ENCODE results near the gene MOK. TPM values are rescaled to one million over a fixed set of nuclear protein-coding genes. Genes with fewer than 3 reads are reported as not detected.
"Not testable (repeated sequence)": the region's sequence is repeated elsewhere in the genome, so short reads cannot be mapped to it uniquely, and the experiment has no call there.

The MOK gene
- polyA plus RNA-seq, 4 donors, result 2.9 to 11.5 (median 4.7) TPM

- no peaks in the 10 kb centered on the region for H3K9me3 ChIP-seq (ENCODE audit: control insufficient read depth in 2 of 2, insufficient read depth in 1 of 2, low read depth in 1 of 2, low read length in 1 of 2)
- peaks cover 0 to 7% (median 0%) of the 10 kb centered on the region in 3 donors for H3K4me1 ChIP-seq (ENCODE audit: control insufficient read depth in 3 of 3, insufficient read depth in 2 of 3, low read depth in 1 of 3, low read length in 2 of 3)
- FAIRE-seq (no peak), DNase-seq (no peak)
- H3K4me3 ChIP-seq (ENCODE audit: low read depth in 1 of 3, low read length in 3 of 3), result no peak overlapping the region
- H3K27ac ChIP-seq (ENCODE audit: low read depth in 1 of 3, low read length in 2 of 3), result no peak overlapping the region
- WGBS, 3 donors, result 81 to 88% (median 88%) methylated on average over 21 of the region's 21 CpGs
- no peaks in the 10 kb centered on the region for H3K27me3 ChIP-seq (ENCODE audit: control insufficient read depth in 3 of 3, insufficient read depth in 3 of 3, low read length in 3 of 3)
- peaks cover 0 to 18% (median 0%) of the 10 kb centered on the region in 3 donors for H3K36me3 ChIP-seq (ENCODE audit: control insufficient read depth in 3 of 3, insufficient read depth in 2 of 3, low read depth in 1 of 3, low read length in 3 of 3)
These were observed 51.8 kb downstream of the MOK start for GRCh38 chr14:102252834-102253801.

- Histone ChIP-seq H3K9me3 (ENCODE audit: control insufficient read depth in 2 of 2, insufficient read depth in 1 of 2, low read depth in 1 of 2, low read length in 1 of 2) (no peaks in the 10 kb centered on the region), H3K4me1 (ENCODE audit: control insufficient read depth in 3 of 3, insufficient read depth in 2 of 3, low read depth in 1 of 3, low read length in 2 of 3) (peaks cover 0 to 7% (median 0%) of the 10 kb centered on the region in 3 donors), H3K27ac (ENCODE audit: low read depth in 1 of 3, low read length in 2 of 3) (no peak overlapping the region), H3K36me3 (ENCODE audit: control insufficient read depth in 3 of 3, insufficient read depth in 2 of 3, low read depth in 1 of 3, low read length in 3 of 3) (peaks cover 0 to 17% (median 0%) of the 10 kb centered on the region in 3 donors), H3K4me3 (ENCODE audit: low read depth in 1 of 3, low read length in 3 of 3) (no peak overlapping the region), H3K27me3 (ENCODE audit: control insufficient read depth in 3 of 3, insufficient read depth in 3 of 3, low read length in 3 of 3) (no peaks in the 10 kb centered on the region)
- no peak for DNase-seq
- no peak for FAIRE-seq
- 91 to 92% (median 92%) methylated on average over 8 of the region's 8 CpGs for WGBS, 3 donors
These were observed 53.8 kb downstream of the MOK start for GRCh38 chr14:102251161-102251560.

DNA sequence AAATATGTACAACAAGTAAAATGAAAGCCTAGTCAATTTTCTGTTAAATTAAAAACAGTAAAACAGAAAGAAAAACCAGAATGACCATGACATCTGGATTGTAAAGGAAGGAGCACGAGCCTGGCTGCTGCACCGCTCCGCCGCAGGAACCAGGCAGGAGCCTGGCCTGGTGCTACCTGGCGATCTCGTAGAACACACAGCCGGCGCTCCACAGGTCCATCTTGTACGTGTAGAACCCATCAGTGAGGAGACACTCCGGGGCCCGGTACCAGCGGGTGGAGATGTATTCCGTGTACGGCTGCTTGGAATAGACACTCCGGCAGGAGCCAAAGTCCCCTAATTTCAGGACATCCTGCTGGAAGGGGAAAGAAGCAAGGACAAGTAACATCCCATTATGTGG is 54.3 kb downstream of the MOK start:
- peaks cover 0 to 17% (median 0%) of the 10 kb centered on the region in 3 donors for H3K36me3 ChIP-seq (ENCODE audit: control insufficient read depth in 3 of 3, insufficient read depth in 2 of 3, low read depth in 1 of 3, low read length in 3 of 3)
- DNase-seq (no peak), FAIRE-seq (no peak)
- no peaks in the 10 kb centered on the region for H3K27me3 ChIP-seq (ENCODE audit: control insufficient read depth in 3 of 3, insufficient read depth in 3 of 3, low read length in 3 of 3)
- WGBS, 3 donors, result 94 to 96% (median 95%) methylated on average over 15 of the region's 15 CpGs
- H3K27ac ChIP-seq (ENCODE audit: low read depth in 1 of 3, low read length in 2 of 3), result no peak overlapping the region
- peaks cover 0 to 7% (median 0%) of the 10 kb centered on the region in 3 donors for H3K4me1 ChIP-seq (ENCODE audit: control insufficient read depth in 3 of 3, insufficient read depth in 2 of 3, low read depth in 1 of 3, low read length in 2 of 3)
- no peaks in the 10 kb centered on the region for H3K9me3 ChIP-seq (ENCODE audit: control insufficient read depth in 2 of 2, insufficient read depth in 1 of 2, low read depth in 1 of 2, low read length in 1 of 2)
- H3K4me3 ChIP-seq (ENCODE audit: low read depth in 1 of 3, low read length in 3 of 3), result no peak overlapping the region

GRCh38 chr14:102249981-102250380 is 55.0 kb downstream of the MOK start:
- DNase-seq (peak in 1 of 2 donors; percentile 51), FAIRE-seq (no peak)
- no peak overlapping the region for H3K27ac ChIP-seq (ENCODE audit: low read depth in 1 of 3, low read length in 2 of 3)
- 73 to 86% (median 76%) methylated on average over 6 of the region's 6 CpGs for WGBS, 3 donors
- no peaks in the 10 kb centered on the region for H3K27me3 ChIP-seq (ENCODE audit: control insufficient read depth in 3 of 3, insufficient read depth in 3 of 3, low read length in 3 of 3)
- no peak overlapping the region for H3K4me3 ChIP-seq (ENCODE audit: low read depth in 1 of 3, low read length in 3 of 3)
- H3K4me1 ChIP-seq (ENCODE audit: control insufficient read depth in 3 of 3, insufficient read depth in 2 of 3, low read depth in 1 of 3, low read length in 2 of 3), result peaks cover 0 to 7% (median 0%) of the 10 kb centered on the region in 3 donors
- H3K9me3 ChIP-seq (ENCODE audit: control insufficient read depth in 2 of 2, insufficient read depth in 1 of 2, low read depth in 1 of 2, low read length in 1 of 2), result no peaks in the 10 kb centered on the region
- peaks cover 0 to 17% (median 0%) of the 10 kb centered on the region in 3 donors for H3K36me3 ChIP-seq (ENCODE audit: control insufficient read depth in 3 of 3, insufficient read depth in 2 of 3, low read depth in 1 of 3, low read length in 3 of 3)

DNA sequence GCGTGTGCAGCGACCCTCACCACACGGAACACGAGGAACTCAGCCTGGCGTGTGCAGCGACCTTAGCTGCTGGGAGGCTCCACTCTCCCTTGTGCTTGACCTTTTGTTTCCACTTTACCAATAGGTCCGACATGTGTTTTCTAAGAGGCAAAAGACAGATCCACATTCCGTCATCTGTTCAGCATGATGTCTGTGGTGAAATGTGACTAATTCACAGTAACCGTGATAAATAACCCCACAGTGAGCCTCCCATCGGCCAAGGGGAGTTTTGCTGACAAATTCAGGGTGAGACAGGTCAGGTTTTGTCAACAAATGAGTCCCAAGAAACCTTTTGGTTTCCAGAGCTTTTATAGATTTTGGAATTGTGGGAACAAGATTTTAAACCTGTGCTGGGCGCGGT is 55.9 kb downstream of the MOK start:
- Histone ChIP-seq H3K4me1 (ENCODE audit: control insufficient read depth in 3 of 3, insufficient read depth in 2 of 3, low read depth in 1 of 3, low read length in 2 of 3) (peaks cover 0 to 7% (median 0%) of the 10 kb centered on the region in 3 donors), H3K36me3 (ENCODE audit: control insufficient read depth in 3 of 3, insufficient read depth in 2 of 3, low read depth in 1 of 3, low read length in 3 of 3) (peaks cover 0 to 15% (median 0%) of the 10 kb centered on the region in 3 donors), H3K27ac (ENCODE audit: low read depth in 1 of 3, low read length in 2 of 3) (no peak overlapping the region), H3K4me3 (ENCODE audit: low read depth in 1 of 3, low read length in 3 of 3) (no peak overlapping the region), H3K9me3 (ENCODE audit: control insufficient read depth in 2 of 2, insufficient read depth in 1 of 2, low read depth in 1 of 2, low read length in 1 of 2) (peaks cover 0 to under 1% of the 10 kb centered on the region in 2 donors), H3K27me3 (ENCODE audit: control insufficient read depth in 3 of 3, insufficient read depth in 3 of 3, low read length in 3 of 3) (no peaks in the 10 kb centered on the region)
- no peak for FAIRE-seq
- DNase-seq, result no peak
- WGBS, 3 donors, result 91 to 95% (median 93%) methylated on average over 12 of the region's 12 CpGs

- Histone ChIP-seq H3K4me3 (ENCODE audit: low read depth in 1 of 3, low read length in 3 of 3) (no peak overlapping the region), H3K27me3 (ENCODE audit: control insufficient read depth in 3 of 3, insufficient read depth in 3 of 3, low read length in 3 of 3) (no peaks in the 10 kb centered on the region), H3K27ac (ENCODE audit: low read depth in 1 of 3, low read length in 2 of 3) (no peak overlapping the region), H3K36me3 (ENCODE audit: control insufficient read depth in 3 of 3, insufficient read depth in 2 of 3, low read depth in 1 of 3, low read length in 3 of 3) (peaks cover 0 to 15% (median 0%) of the 10 kb centered on the region in 3 donors), H3K9me3 (ENCODE audit: control insufficient read depth in 2 of 2, insufficient read depth in 1 of 2, low read depth in 1 of 2, low read length in 1 of 2) (peaks cover 0 to 7% of the 10 kb centered on the region in 2 donors), H3K4me1 (ENCODE audit: control insufficient read depth in 3 of 3, insufficient read depth in 2 of 3, low read depth in 1 of 3, low read length in 2 of 3) (peaks cover 0 to 7% (median 0%) of the 10 kb centered on the region in 3 donors)
- FAIRE-seq, result no peak
- DNase-seq, result no peak
- 77 to 81% (median 81%) methylated on average over 8 of the region's 8 CpGs for WGBS, 3 donors
These were observed 56.8 kb downstream of the MOK start for GRCh38 chr14:102248121-102248520.

DNA sequence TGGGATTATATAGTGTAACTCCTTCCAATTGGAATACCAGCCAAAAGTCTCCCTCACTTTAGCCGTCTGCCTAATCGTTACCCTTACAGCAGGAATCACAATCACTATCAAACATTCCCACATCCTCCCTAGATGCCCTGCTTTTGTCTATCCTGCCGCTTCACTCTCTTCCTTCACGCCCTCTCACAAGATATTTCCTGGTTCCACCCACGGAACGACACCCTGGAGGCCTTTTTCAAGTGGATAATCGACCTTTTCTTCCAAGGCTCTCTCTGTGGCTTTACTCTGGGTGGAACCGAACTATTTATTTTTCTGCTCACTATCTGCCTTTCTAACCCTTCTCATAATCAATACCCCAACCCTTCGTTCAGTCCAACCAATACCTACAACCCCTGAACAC is 58.9 kb downstream of the MOK start:
- WGBS, 3 donors, result 70 to 75% (median 71%) methylated on average over 9 of the region's 9 CpGs
- peaks cover 0 to 7% of the 10 kb centered on the region in 2 donors for H3K9me3 ChIP-seq (ENCODE audit: control insufficient read depth in 2 of 2, insufficient read depth in 1 of 2, low read depth in 1 of 2, low read length in 1 of 2)
- H3K4me1 ChIP-seq (ENCODE audit: control insufficient read depth in 3 of 3, insufficient read depth in 2 of 3, low read depth in 1 of 3, low read length in 2 of 3), result peaks cover 0 to 7% (median 0%) of the 10 kb centered on the region in 3 donors
- peaks cover 0 to 16% (median 0%) of the 10 kb centered on the region in 3 donors for H3K36me3 ChIP-seq (ENCODE audit: control insufficient read depth in 3 of 3, insufficient read depth in 2 of 3, low read depth in 1 of 3, low read length in 3 of 3)
- H3K27ac ChIP-seq (ENCODE audit: low read depth in 1 of 3, low read length in 2 of 3), result no peak overlapping the region
- FAIRE-seq (no peak), DNase-seq (no peak)
- no peaks in the 10 kb centered on the region for H3K27me3 ChIP-seq (ENCODE audit: control insufficient read depth in 3 of 3, insufficient read depth in 3 of 3, low read length in 3 of 3)
- H3K4me3 ChIP-seq (ENCODE audit: low read depth in 1 of 3, low read length in 3 of 3), result no peak overlapping the region

DNA sequence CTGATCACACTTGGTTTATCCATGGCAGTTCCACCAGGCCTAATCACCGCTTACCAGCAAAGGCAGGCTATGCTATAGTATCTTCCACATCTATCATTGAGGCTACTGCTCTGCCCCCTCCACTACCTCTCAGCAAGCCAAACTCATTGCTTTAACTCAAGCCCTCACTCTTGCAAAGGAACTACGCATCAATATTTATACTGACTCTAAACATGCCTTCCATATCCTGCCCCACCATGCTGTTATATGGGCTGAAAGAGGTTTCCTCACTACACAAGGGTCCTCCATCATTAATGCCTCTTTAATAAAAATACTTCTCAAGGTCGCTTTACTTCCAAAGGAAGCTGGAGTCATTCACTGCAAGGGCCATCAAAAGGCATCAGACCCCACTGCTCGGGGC is 61.2 kb downstream of the MOK start:
- DNase-seq; FAIRE-seq; H3K27ac ChIP-seq (ENCODE audit: low read depth in 1 of 3, low read length in 2 of 3); H3K4me3 ChIP-seq (ENCODE audit: low read depth in 1 of 3, low read length in 3 of 3); H3K36me3 ChIP-seq (ENCODE audit: control insufficient read depth in 3 of 3, insufficient read depth in 2 of 3, low read depth in 1 of 3, low read length in 3 of 3); H3K27me3 ChIP-seq (ENCODE audit: control insufficient read depth in 3 of 3, insufficient read depth in 3 of 3, low read length in 3 of 3); H3K4me1 ChIP-seq (ENCODE audit: control insufficient read depth in 3 of 3, insufficient read depth in 2 of 3, low read depth in 1 of 3, low read length in 2 of 3); H3K9me3 ChIP-seq (ENCODE audit: control insufficient read depth in 2 of 2, insufficient read depth in 1 of 2, low read depth in 1 of 2, low read length in 1 of 2): not testable (repeated sequence)
- 93 to 99% (median 96%) methylated on average over 4 of the region's 4 CpGs for WGBS, 3 donors
